SK-N-MC (cell line): Measurements from ENCODE around the gene TNFRSF8.

Experiments used
- EZH2 ChIP-seq: fragments of 200-600 bp; sonication (generic); IDR thresholded peaks from one replicate; pipeline ENCODE4 v1.6.1; 2017; ENCODE audit warnings: antibody characterized with exemption
- POLR2AphosphoS5 ChIP-seq: IDR thresholded peaks from 2 replicates; pipeline ENCODE4 v1.6.1; 2012; ENCODE audit warnings: mild to moderate bottlenecking, low read depth, low read length, borderline replicate concordance

DNA sequence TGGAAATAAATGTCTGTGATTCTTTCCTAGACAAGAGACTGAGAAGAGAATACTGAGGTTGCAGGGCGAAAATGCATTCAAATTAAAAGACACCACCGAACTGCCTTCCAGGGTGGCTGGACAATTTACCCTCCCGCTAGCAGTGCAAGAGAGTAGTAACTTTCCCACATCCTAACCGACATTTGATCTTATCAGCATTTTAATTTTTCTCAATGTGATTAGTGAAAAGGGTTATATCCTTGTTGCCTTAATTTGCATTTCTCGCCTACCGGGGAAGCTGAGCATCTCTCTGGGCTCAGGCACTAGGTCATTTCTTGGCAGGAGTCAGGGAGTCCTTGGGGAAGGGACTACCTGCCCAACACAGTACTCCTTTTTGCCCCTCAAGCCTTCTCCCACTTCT lies 2.8 kb downstream of the TNFRSF8 start:
- TF ChIP-seq EZH2 (peak; percentile 82), POLR2AphosphoS5 (no peak)
